Suprapubic skin (tissue), 4 donors: ENCODE measurements around the gene UTP25.

Source experiments
- CTCF ChIP-seq, 2 donors: fragments of 200-600 bp in 1 of 2; fragments of 450-650 bp in 1 of 2; sonication (generic) in 1 of 2; IDR thresholded peaks; one replicate each; pipeline ENCODE4 v1.5.1; 2016 to 2019; ENCODE audit warnings: antibody characterized with exemption in 2 of 2, mild to moderate bottlenecking in 1 of 2, moderate library complexity in 1 of 2
- EP300 ChIP-seq: sonication (generic); formaldehyde crosslinking; IDR thresholded peaks from one replicate; pipeline ENCODE4 v1.6.1; 2017; ENCODE audit warnings: antibody characterized with exemption
- POLR2A ChIP-seq, 2 donors: fragments of 450-650 bp; IDR thresholded peaks; one replicate each; pipeline ENCODE4 v1.6.1; 2017; ENCODE audit warnings: antibody characterized with exemption in 2 of 2, mild to moderate bottlenecking in 2 of 2, moderate library complexity in 2 of 2
- POLR2AphosphoS5 ChIP-seq, 3 donors: sonication (generic); formaldehyde crosslinking; IDR thresholded peaks; one replicate each; pipeline ENCODE4 v1.6.1; 2017; ENCODE audit warnings: antibody characterized with exemption in 3 of 3

GRCh38 chr1:209805875-209806760, 21.7 kb upstream of the UTP25 start, which contains the start of gene IRF6:
- no peak for TF ChIP-seq CTCF (IDR thresholded peaks at IDR 0.05)
- peak in 1 of 3 donors; percentile 67 for TF ChIP-seq POLR2AphosphoS5 (IDR thresholded peaks at IDR 0.05)
- peak in 1 of 2 donors; percentile 66 for TF ChIP-seq POLR2A (IDR thresholded peaks at IDR 0.05)
- TF ChIP-seq EP300, result no peak
